NCI-H2196 treated with DMSO at 0.1 percent for 48 hours (cell line): ENCODE results near the gene RAB3C.
"Not testable (repeated sequence)": the region's sequence is repeated elsewhere in the genome, so short reads cannot be mapped to it uniquely, and the experiment has no call there.

Experiments used
- DNase-seq: peaks from one replicate; lab custom pipeline; 2025; ENCODE audit not compliant: unreplicated experiment; lab: John Stamatoyannopoulos, UW

RAB3C gene

GRCh38 chr5:58674070-58674469 is 91.2 kb downstream of the RAB3C start:
- no peak for DNase-seq

GRCh38 chr5:58674711-58675110 is 91.8 kb downstream of the RAB3C start:
- DNase-seq = no peak

GRCh38 chr5:58675341-58675740 is 92.5 kb downstream of the RAB3C start:
- no peak for DNase-seq

- DNase-seq = no peak
Measured at GRCh38 chr5:58677650-58678049, 94.8 kb downstream of the RAB3C start.

GRCh38 chr5:58680503-58680902 is 97.6 kb downstream of the RAB3C start:
- DNase-seq = no peak

- no peak for DNase-seq
Measured at GRCh38 chr5:58681943-58682342, 99.1 kb downstream of the RAB3C start.

- no peak for DNase-seq
Measured at GRCh38 chr5:58683567-58683966, 100.7 kb downstream of the RAB3C start.

GRCh38 chr5:58687079-58687478 is 104.2 kb downstream of the RAB3C start:
- DNase-seq = no peak

- DNase-seq = no peak
Measured at GRCh38 chr5:58687595-58687994, 104.7 kb downstream of the RAB3C start.

- not testable (repeated sequence) for DNase-seq
Measured at GRCh38 chr5:58699088-58699761, 116.3 kb downstream of the RAB3C start.

GRCh38 chr5:58699762-58700118 is 116.9 kb downstream of the RAB3C start:
- no peak for DNase-seq

- no peak for DNase-seq
Measured at GRCh38 chr5:58703925-58704555, 121.2 kb downstream of the RAB3C start.

- no peak for DNase-seq
Measured at GRCh38 chr5:58706736-58707135, 123.9 kb downstream of the RAB3C start.

GRCh38 chr5:58708456-58708855 is 125.6 kb downstream of the RAB3C start:
- DNase-seq = no peak

GRCh38 chr5:58710425-58710824 is 127.5 kb downstream of the RAB3C start:
- DNase-seq = not testable (repeated sequence)

GRCh38 chr5:58710871-58711270 is 128.0 kb downstream of the RAB3C start:
- DNase-seq = no peak

GRCh38 chr5:58711965-58712364 is 129.1 kb downstream of the RAB3C start:
- no peak for DNase-seq

GRCh38 chr5:58714046-58714445 is 131.2 kb downstream of the RAB3C start:
- DNase-seq = no peak

GRCh38 chr5:58715997-58716656 is 133.3 kb downstream of the RAB3C start:
- DNase-seq = no peak

- DNase-seq = no peak
Measured at GRCh38 chr5:58716713-58717112, 133.8 kb downstream of the RAB3C start.

GRCh38 chr5:58717303-58718007 is 134.6 kb downstream of the RAB3C start:
- no peak for DNase-seq
